Upper lobe of right lung (tissue), 1 donor: ENCODE data around the gene CRNN. TPM values are rescaled to one million over a fixed set of nuclear protein-coding genes. Genes with fewer than 3 reads are reported as not detected.
A peak's percentile ranks its signal among the peaks of the same experiment; 100 is the strongest.

Source experiments
- ATAC-seq: fragments of 200-7000 bp; cut with Tn5 transposase; one replicate; pipeline ENCODE4 v1.9.1; 2020; ENCODE audit warnings: mild to moderate bottlenecking, moderate library complexity
- DNase-seq: peaks from one replicate; pipeline ENCODE4 v3.0.0-alpha.2; 2020
- H3K27ac ChIP-seq: fragments of 200-600 bp; one replicate; pipeline ENCODE4 v1.8.0; 2022
- H3K27me3 ChIP-seq: fragments of 200-600 bp; one replicate; pipeline ENCODE4 v1.8.0; 2022; ENCODE audit warnings: mild to moderate bottlenecking
- H3K36me3 ChIP-seq: fragments of 200-600 bp; one replicate; pipeline ENCODE4 v1.8.0; 2022
- H3K4me1 ChIP-seq: fragments of 200-600 bp; one replicate; pipeline ENCODE4 v1.8.0; 2022
- H3K4me3 ChIP-seq: fragments of 200-600 bp; one replicate; pipeline ENCODE4 v1.8.0; 2022; ENCODE audit warnings: mild to moderate bottlenecking
- H3K9me3 ChIP-seq: fragments of 200-600 bp; one replicate; pipeline ENCODE4 v1.8.0; 2022
- intact Hi-C: fragments of 100-400 bp; cut with DNase I; formaldehyde crosslinking; loops from one replicate; pipeline ENCODE4 v1.11.0; 2022
- total RNA-seq: library from RNA; stranded (reverse); fragmentation: NEBNext Ultra II Directional; extraction: Animal tissue kit (Norgen Biotek cat#: 25700); gene quantifications from one replicate; pipeline ENCODE4 v1.2.1, GENCODE V29; 2021
- TF ChIP-seq, protein P1 (sequence below): fragments of 200-600 bp; IDR thresholded peaks from one replicate; pipeline ENCODE4 v1.8.0; 2022; ENCODE audit warnings: antibody characterized with exemption
- donor health status: DM: no; HTN: yes; CAD: no; lungs with severe emphysema.

CRNN gene
- total RNA-seq, 1 donor from 2014 or later = not detected

DNA sequence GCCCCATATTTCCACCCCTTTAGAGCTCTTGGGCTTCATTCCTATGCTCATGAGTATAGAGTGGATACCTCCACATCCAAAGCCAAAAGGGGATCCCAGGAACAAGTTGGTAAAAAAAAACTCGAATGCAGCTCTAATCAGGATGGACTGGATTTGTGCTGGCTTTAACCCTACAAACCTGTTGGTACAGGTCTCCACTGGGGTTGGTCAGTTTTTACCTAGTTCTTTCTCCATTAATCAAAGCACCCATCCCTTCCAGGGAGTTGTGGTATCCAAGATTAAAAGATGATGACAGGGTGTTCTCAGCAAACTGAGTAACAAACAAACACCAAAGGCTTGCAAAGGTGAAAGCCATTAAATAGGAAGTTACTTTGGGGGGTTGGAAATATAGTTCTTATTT is 5.9 kb upstream of the CRNN start:
- no peaks in the 10 kb centered on the region for H3K36me3 ChIP-seq
- no peaks in the 10 kb centered on the region for H3K9me3 ChIP-seq
- TF ChIP-seq, protein P1, sequence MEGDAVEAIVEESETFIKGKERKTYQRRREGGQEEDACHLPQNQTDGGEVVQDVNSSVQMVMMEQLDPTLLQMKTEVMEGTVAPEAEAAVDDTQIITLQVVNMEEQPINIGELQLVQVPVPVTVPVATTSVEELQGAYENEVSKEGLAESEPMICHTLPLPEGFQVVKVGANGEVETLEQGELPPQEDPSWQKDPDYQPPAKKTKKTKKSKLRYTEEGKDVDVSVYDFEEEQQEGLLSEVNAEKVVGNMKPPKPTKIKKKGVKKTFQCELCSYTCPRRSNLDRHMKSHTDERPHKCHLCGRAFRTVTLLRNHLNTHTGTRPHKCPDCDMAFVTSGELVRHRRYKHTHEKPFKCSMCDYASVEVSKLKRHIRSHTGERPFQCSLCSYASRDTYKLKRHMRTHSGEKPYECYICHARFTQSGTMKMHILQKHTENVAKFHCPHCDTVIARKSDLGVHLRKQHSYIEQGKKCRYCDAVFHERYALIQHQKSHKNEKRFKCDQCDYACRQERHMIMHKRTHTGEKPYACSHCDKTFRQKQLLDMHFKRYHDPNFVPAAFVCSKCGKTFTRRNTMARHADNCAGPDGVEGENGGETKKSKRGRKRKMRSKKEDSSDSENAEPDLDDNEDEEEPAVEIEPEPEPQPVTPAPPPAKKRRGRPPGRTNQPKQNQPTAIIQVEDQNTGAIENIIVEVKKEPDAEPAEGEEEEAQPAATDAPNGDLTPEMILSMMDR = no peak
- no peak overlapping the region for H3K4me3 ChIP-seq
- H3K27me3 ChIP-seq = no peaks in the 10 kb centered on the region
- no peak overlapping the region for H3K27ac ChIP-seq
- ATAC-seq (no peak), DNase-seq (no peak)
- H3K4me1 ChIP-seq = no peaks in the 10 kb centered on the region
- intact Hi-C loops = no loop called here

DNA sequence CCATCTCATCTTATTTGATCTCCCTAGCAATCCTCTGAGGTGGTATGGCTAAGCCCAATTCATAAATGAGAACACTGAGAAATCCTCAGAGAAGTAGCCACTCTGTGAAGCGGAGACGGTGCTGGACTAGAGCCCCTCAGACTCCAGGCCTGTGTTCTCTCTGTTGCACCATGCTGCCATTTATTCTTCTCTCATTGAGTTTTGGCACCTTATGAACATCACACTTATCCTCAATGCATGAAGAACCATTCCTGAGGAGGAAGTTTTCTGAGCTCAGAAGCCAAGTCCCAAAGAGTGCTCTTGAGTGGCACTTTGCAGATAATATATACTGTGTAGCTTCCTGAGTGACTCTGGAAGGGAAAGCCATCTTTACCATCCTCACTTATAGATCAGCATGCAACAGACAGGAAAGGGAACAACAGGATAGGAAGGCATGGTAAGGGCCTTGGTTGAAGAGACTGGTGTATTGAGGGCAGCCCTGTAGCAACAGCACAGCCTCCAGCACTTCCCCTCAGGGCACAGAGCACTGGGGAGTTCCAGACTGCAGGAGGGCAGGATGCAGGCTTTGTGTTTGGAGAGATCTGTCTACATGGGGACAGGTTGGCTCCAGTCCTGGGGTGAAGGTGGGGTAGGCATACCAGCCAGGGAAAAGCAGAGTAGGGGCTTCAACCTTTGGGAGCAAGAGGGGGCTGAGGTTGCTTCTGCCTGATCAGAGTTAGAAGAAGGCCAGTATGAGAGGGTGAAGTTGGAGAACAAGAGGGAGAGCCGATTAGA is 1.6 kb upstream of the CRNN start:
- no peak overlapping the region for H3K4me3 ChIP-seq

DNA sequence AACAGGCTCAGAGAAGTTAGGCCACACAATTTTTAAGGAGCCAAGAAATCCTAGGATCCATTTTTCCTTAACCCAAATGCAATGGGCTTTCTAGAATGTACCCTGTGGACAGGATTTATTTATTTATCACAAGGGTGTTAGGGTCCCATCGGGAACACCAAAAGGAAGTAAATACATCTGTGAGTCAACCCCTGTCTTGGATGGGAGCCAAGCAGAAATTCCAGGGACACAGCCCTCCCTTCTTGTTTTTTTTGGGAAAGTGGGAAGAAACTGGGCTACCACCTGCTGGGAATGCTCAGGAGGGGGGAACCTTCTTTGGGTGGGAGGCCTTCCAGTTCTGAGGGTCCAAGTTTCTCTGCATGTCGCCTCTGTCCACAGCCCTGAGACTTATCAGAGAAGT is 1.3 kb downstream of the CRNN start:
- Histone ChIP-seq H3K27ac (no peak overlapping the region), H3K36me3 (no peaks in the 10 kb centered on the region), H3K4me3 (no peak overlapping the region), H3K4me1 (peaks cover 4% of the 10 kb centered on the region), H3K27me3 (no peaks in the 10 kb centered on the region), H3K9me3 (no peaks in the 10 kb centered on the region)
- TF ChIP-seq, protein P1 = no peak
- intact Hi-C loops = no loop called here
- DNase-seq (no peak), ATAC-seq (no peak)

More for the DNA sequence above, 1.6 kb upstream of the CRNN start:
- DNase-seq (no peak), ATAC-seq (no peak)
- TF ChIP-seq, protein P1 = no peak
- H3K27ac ChIP-seq = no peak overlapping the region
- H3K27me3 ChIP-seq = no peaks in the 10 kb centered on the region
- no peaks in the 10 kb centered on the region for H3K4me1 ChIP-seq
- intact Hi-C loops = no loop called here
- no peaks in the 10 kb centered on the region for H3K9me3 ChIP-seq
- H3K36me3 ChIP-seq = no peaks in the 10 kb centered on the region

DNA sequence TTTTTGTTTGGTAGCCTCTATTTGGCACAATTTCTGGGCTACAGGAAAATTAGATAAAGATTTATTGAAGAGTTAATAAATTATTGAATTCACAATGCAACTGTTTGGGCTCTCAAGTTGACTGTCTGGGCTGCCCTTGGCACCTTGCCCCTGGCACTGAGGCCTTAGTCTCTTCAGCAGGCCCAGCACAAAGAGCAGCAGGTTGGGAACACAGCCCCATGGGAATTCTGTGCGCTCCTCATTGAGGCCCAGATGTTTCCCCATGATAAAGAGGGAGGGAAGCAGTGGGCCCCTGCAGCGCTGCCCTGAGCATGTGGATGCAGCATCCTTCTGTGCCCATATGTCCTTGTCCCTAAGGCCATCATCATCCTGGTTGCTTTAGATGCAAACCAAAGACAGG is 2.9 kb downstream of the CRNN start:
- Histone ChIP-seq H3K36me3 (no peaks in the 10 kb centered on the region), H3K27me3 (no peaks in the 10 kb centered on the region), H3K4me1 (peaks cover 4% of the 10 kb centered on the region), H3K9me3 (no peaks in the 10 kb centered on the region), H3K4me3 (no peak overlapping the region), H3K27ac (no peak overlapping the region)
- ATAC-seq (no peak), DNase-seq (peak; percentile 66)
- intact Hi-C loops = no loop called here
- TF ChIP-seq, protein P1 = no peak

DNA sequence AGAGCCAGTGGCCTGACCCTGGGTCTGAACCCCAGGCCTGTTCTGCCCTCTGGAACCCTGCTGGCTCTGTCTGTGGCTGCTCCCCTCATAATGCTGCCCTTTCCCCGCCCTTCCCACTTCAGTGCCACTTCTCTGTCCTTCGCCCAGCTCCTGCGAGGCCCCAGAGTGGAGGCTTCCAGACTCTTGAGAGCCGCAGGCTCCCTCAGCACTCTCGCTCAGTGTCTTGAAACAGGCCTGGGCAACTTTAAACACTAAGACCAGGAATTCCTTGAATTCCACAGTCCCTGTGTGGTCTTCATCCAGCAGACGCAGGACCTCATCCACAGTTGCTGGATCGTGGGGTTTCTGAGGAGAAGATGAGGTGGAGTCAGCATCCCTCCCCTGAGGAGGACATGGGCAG is 3.5 kb downstream of the CRNN start:
- Histone ChIP-seq H3K4me3 (no peak overlapping the region), H3K36me3 (no peaks in the 10 kb centered on the region), H3K27me3 (no peaks in the 10 kb centered on the region), H3K4me1 (peaks cover 4% of the 10 kb centered on the region), H3K9me3 (no peaks in the 10 kb centered on the region), H3K27ac (no peak overlapping the region)
- intact Hi-C loops = no loop called here
- ATAC-seq = peak; percentile 87
- peak; percentile 75 for DNase-seq
- TF ChIP-seq, protein P1 = no peak

DNA sequence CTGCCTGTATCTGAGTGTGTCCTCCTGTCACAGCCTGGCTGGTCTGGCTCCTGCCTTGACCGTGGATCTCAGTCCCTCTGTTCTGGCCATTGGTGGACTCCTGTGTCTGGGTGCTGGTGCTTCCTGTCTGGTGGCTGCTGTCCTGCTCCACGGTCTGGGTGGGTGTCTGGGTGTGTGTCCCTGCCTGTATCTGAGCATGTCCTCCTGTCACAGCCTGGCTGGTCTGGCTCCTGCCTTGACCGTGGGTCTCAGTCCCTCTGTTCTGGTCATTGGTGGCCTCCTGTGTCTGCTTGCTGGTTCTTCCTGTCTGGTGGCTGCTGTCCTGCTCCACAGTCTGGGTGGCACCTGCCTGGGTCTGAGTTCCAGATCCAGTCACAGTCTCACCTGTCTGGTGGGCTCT is 4.0 kb downstream of the CRNN start:
- Histone ChIP-seq H3K9me3 (no peaks in the 10 kb centered on the region), H3K27ac (no peak overlapping the region), H3K4me1 (peaks cover 4% of the 10 kb centered on the region), H3K27me3 (no peaks in the 10 kb centered on the region), H3K4me3 (no peak overlapping the region), H3K36me3 (no peaks in the 10 kb centered on the region)
- no peak for DNase-seq
- TF ChIP-seq, protein P1 = no peak
- intact Hi-C loops = no loop called here
- ATAC-seq = peak; percentile 11
